GM23338 (cell line): ENCODE data around the gene HLA-DPB1.

Source experiments
- CREB1 ChIP-seq: fragments of 250-450 bp; sonication (Bioruptor Pico); IDR thresholded peaks from 2 replicates; pipeline ENCODE4 v1.5.0; 2020; ENCODE audit warnings: low read depth, mild to moderate bottlenecking, moderate library complexity
- EZH2 ChIP-seq: fragments of 200-600 bp; sonication (generic); IDR thresholded peaks from one replicate; pipeline ENCODE4 v1.8.0; 2017; ENCODE audit warnings: antibody characterized with exemption, mild to moderate bottlenecking, low read depth; ENCODE audit not compliant: unreplicated experiment
- EZH2phosphoT487 ChIP-seq: fragments of 200-600 bp; sonication (generic); IDR thresholded peaks from one replicate; pipeline ENCODE4 v1.8.1; 2018; ENCODE audit warnings: antibody characterized with exemption; ENCODE audit not compliant: unreplicated experiment
- JUNB ChIP-seq: IDR thresholded peaks from one replicate; pipeline ENCODE4 v1.6.1; 2016; ENCODE audit warnings: antibody characterized with exemption; ENCODE audit not compliant: unreplicated experiment
- POLR2AphosphoS5 ChIP-seq: IDR thresholded peaks from 2 replicates; pipeline ENCODE4 v1.6.1; 2016; ENCODE audit warnings: antibody characterized with exemption, low read depth
- STAT1 ChIP-seq: IDR thresholded peaks from one replicate; pipeline ENCODE4 v1.6.1; 2016; ENCODE audit warnings: antibody characterized with exemption; ENCODE audit not compliant: unreplicated experiment
- ZNF114 ChIP-seq: fragments of 250-450 bp; sonication (Bioruptor Pico); IDR thresholded peaks from 2 replicates; pipeline ENCODE4 v1.5.0; 2020; ENCODE audit warnings: mild to moderate bottlenecking, moderate library complexity
- TF ChIP-seq, protein P1 (sequence below): IDR thresholded peaks from one replicate; pipeline ENCODE4 v1.6.1; 2018; ENCODE audit warnings: antibody characterized with exemption; ENCODE audit not compliant: unreplicated experiment
- TF ChIP-seq, protein P2 (sequence below), 2 experiments: fragments of 200-600 bp in 1 of 2; sonication (generic) in 1 of 2; conservative IDR thresholded peaks; 2 replicates each; pipeline versions ENCODE4 v1.5.1 to v1.6.1; 2016 to 2017; ENCODE audit warnings: antibody characterized with exemption in 2 of 2, low read depth in 2 of 2, mild to moderate bottlenecking in 2 of 2, moderate library complexity in 1 of 2

DNA sequence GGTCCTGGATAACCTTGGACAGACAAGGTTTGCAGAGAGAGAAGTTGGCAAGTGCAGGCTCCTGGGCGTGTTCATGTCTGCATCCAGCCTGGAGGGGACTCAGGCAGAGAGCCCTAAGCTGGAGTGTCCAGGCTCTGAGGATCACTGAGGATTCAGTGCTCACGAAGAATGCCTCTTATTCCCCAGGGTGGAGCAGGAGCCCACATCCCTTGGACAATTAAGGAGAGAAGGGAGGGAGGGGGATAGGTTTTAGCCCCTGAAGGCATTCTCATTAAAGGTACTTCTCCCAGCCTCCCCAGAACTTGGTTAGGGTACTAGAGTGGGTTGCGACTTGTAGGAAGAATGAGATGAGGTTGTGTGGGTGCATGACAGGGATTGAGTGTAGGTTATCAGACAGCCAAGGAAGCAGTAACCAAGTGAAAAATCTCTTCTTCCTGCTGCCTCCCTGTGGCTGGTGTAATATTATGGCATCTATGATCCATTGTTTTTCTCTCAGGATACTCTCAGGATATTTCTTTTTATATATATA lies 680 bp downstream of the HLA-DPB1 start:
- no peak for TF ChIP-seq CREB1
- TF ChIP-seq, protein P1, sequence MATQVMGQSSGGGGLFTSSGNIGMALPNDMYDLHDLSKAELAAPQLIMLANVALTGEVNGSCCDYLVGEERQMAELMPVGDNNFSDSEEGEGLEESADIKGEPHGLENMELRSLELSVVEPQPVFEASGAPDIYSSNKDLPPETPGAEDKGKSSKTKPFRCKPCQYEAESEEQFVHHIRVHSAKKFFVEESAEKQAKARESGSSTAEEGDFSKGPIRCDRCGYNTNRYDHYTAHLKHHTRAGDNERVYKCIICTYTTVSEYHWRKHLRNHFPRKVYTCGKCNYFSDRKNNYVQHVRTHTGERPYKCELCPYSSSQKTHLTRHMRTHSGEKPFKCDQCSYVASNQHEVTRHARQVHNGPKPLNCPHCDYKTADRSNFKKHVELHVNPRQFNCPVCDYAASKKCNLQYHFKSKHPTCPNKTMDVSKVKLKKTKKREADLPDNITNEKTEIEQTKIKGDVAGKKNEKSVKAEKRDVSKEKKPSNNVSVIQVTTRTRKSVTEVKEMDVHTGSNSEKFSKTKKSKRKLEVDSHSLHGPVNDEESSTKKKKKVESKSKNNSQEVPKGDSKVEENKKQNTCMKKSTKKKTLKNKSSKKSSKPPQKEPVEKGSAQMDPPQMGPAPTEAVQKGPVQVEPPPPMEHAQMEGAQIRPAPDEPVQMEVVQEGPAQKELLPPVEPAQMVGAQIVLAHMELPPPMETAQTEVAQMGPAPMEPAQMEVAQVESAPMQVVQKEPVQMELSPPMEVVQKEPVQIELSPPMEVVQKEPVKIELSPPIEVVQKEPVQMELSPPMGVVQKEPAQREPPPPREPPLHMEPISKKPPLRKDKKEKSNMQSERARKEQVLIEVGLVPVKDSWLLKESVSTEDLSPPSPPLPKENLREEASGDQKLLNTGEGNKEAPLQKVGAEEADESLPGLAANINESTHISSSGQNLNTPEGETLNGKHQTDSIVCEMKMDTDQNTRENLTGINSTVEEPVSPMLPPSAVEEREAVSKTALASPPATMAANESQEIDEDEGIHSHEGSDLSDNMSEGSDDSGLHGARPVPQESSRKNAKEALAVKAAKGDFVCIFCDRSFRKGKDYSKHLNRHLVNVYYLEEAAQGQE, result no peak
- no peak for TF ChIP-seq EZH2phosphoT487
- no peak for TF ChIP-seq POLR2AphosphoS5
- TF ChIP-seq, protein P2, sequence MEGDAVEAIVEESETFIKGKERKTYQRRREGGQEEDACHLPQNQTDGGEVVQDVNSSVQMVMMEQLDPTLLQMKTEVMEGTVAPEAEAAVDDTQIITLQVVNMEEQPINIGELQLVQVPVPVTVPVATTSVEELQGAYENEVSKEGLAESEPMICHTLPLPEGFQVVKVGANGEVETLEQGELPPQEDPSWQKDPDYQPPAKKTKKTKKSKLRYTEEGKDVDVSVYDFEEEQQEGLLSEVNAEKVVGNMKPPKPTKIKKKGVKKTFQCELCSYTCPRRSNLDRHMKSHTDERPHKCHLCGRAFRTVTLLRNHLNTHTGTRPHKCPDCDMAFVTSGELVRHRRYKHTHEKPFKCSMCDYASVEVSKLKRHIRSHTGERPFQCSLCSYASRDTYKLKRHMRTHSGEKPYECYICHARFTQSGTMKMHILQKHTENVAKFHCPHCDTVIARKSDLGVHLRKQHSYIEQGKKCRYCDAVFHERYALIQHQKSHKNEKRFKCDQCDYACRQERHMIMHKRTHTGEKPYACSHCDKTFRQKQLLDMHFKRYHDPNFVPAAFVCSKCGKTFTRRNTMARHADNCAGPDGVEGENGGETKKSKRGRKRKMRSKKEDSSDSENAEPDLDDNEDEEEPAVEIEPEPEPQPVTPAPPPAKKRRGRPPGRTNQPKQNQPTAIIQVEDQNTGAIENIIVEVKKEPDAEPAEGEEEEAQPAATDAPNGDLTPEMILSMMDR (conservative IDR thresholded peaks at IDR 0.05; ENCODE audit: low read depth in 2 of 2), result no peak
- TF ChIP-seq EZH2, result no peak
- no peak for TF ChIP-seq ZNF114
- TF ChIP-seq JUNB, result no peak
- no peak for TF ChIP-seq STAT1
